Measurements from ENCODE around the gene C1orf226.

C1orf226 gene

GRCh38 chr1:162396201-162396906 lies 14.8 kb downstream of the C1orf226 start:
- no peaks in the 10 kb centered on the region for H4K20me1 ChIP-seq (ENCODE audit: low read depth, low read length)

GRCh38 chr1:162397039-162397448 lies 15.5 kb downstream of the C1orf226 start:
- H3K9me2 ChIP-seq (replicated peaks; ENCODE audit: insufficient read depth, low read length) = no peaks in the 10 kb centered on the region
- no peaks in the 10 kb centered on the region for H3K79me2 ChIP-seq (ENCODE audit: insufficient read depth, low read length)
- H3K27ac ChIP-seq (ENCODE audit: low read depth, low read length) = no peak overlapping the region
- H3K27me3 ChIP-seq (ENCODE audit: low read length) = no peaks in the 10 kb centered on the region
- H3K9me3 ChIP-seq (ENCODE audit: insufficient read depth, low read length) = no peaks in the 10 kb centered on the region
- no peak overlapping the region for H3K4me2 ChIP-seq (ENCODE audit: low read depth, low read length, poor library complexity, severe bottlenecking)
- no peaks in the 10 kb centered on the region for H3F3A ChIP-seq (ENCODE audit: insufficient read depth)
- no peaks in the 10 kb centered on the region for H4K20me1 ChIP-seq (ENCODE audit: low read depth, low read length)
- H3K36me3 ChIP-seq (ENCODE audit: low read length) = no peaks in the 10 kb centered on the region
- H3K9ac ChIP-seq (ENCODE audit: low read length) = no peak overlapping the region
- no peak overlapping the region for H2AFZ ChIP-seq (ENCODE audit: low read depth, low read length, severe bottlenecking)
- TF ChIP-seq CTCF (IDR thresholded peaks at IDR 0.05; ENCODE audit: insufficient read depth, low read length, poor library complexity, severe bottlenecking) = no peak
- no peak for TF ChIP-seq EZH2phosphoT487 (conservative IDR thresholded peaks at IDR 0.05; ENCODE audit: low read length)
- H3K4me3 ChIP-seq (ENCODE audit: insufficient read depth, low read length, poor library complexity, severe bottlenecking) = no peak overlapping the region

More at GRCh38 chr1:162396201-162396906, 14.8 kb downstream of the C1orf226 start:
- Histone ChIP-seq H3K27me3 (ENCODE audit: low read length) (no peaks in the 10 kb centered on the region), H3K4me3 (ENCODE audit: insufficient read depth, low read length, poor library complexity, severe bottlenecking) (no peak overlapping the region), H3F3A (ENCODE audit: insufficient read depth) (no peaks in the 10 kb centered on the region), H3K9ac (ENCODE audit: low read length) (no peak overlapping the region), H2AFZ (ENCODE audit: low read depth, low read length, severe bottlenecking) (no peak overlapping the region), H3K4me2 (ENCODE audit: low read depth, low read length, poor library complexity, severe bottlenecking) (no peak overlapping the region), H3K9me2 (replicated peaks; ENCODE audit: insufficient read depth, low read length) (no peaks in the 10 kb centered on the region), H3K36me3 (ENCODE audit: low read length) (no peaks in the 10 kb centered on the region), H3K27ac (ENCODE audit: low read depth, low read length) (no peak overlapping the region), H3K79me2 (ENCODE audit: insufficient read depth, low read length) (no peaks in the 10 kb centered on the region), H3K9me3 (ENCODE audit: insufficient read depth, low read length) (no peaks in the 10 kb centered on the region)
- no peak for TF ChIP-seq CTCF (IDR thresholded peaks at IDR 0.05; ENCODE audit: insufficient read depth, low read length, poor library complexity, severe bottlenecking)

DNA sequence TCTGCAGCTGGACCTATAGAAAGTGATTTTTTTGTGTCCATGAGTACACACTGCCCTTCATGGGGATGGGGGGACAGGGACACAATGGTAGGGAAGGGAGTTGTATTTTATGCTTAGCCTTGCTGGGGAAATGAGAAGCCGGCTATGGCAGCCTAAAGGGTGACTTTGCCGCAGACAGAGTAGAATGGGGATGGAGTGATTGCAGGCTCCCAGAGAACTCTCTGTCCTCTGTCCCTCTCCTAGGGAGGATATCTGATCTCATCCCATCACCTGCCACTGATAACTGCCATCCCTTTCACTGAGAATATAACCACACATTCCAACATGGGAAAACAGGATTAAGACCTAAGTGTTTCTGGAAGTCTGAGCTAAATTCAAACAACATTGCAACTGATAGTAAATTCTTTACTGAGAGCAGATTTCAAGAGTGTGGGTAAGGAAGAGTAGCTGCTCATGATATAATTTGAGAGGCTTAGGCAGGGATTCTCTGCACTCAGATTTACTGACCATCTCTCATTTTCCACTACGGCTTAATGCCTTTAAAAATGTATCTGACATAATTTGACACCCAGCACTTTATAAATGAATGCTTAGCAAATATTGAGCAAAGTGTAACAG lies 16.5 kb downstream of the C1orf226 start:
- Histone ChIP-seq H3K36me3 (ENCODE audit: low read length) (no peaks in the 10 kb centered on the region), H3K9me3 (ENCODE audit: insufficient read depth, low read length) (no peaks in the 10 kb centered on the region), H3K79me2 (ENCODE audit: insufficient read depth, low read length) (no peaks in the 10 kb centered on the region), H3K27ac (ENCODE audit: low read depth, low read length) (no peak overlapping the region), H3K27me3 (ENCODE audit: low read length) (no peaks in the 10 kb centered on the region), H4K20me1 (ENCODE audit: low read depth, low read length) (no peaks in the 10 kb centered on the region), H2AFZ (ENCODE audit: low read depth, low read length, severe bottlenecking) (no peak overlapping the region), H3K4me3 (ENCODE audit: insufficient read depth, low read length, poor library complexity, severe bottlenecking) (no peak overlapping the region), H3F3A (ENCODE audit: insufficient read depth) (no peaks in the 10 kb centered on the region), H3K9me2 (replicated peaks; ENCODE audit: insufficient read depth, low read length) (no peaks in the 10 kb centered on the region), H3K4me2 (ENCODE audit: low read depth, low read length, poor library complexity, severe bottlenecking) (no peak overlapping the region), H3K9ac (ENCODE audit: low read length) (no peak overlapping the region)
- TF ChIP-seq EZH2phosphoT487 (conservative IDR thresholded peaks at IDR 0.05; ENCODE audit: low read length) = no peak

DNA sequence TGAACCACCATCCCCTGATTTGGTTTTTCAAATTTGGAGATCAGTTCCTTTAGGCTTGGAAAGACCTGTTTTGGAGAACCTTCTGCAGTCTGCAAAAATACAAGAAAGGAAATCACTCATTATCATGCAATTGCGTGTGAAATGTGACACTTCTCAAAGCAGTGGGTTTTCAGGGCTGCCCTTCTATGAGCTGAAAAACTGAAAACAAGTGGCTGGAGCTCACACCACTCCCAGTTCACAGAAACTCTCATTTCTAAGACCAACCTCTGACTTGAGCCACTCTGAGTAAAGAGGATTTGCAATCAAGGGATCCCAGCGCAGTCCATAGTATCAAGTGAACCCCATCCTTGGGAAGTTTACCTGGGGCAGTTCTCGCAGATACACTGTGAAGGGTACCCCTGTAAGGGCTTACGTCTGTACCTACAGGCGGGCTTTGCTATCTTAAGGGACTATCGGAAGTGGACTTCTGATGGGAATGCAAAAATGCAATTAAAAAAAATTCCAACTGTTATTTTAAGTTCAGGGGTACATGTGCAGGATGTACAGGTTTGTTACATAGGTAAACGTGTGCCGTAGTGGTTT lies 17.6 kb downstream of the C1orf226 start:
- Histone ChIP-seq H2AFZ (ENCODE audit: low read depth, low read length, severe bottlenecking) (no peak overlapping the region), H3K79me2 (ENCODE audit: insufficient read depth, low read length) (no peaks in the 10 kb centered on the region), H3F3A (ENCODE audit: insufficient read depth) (no peaks in the 10 kb centered on the region), H3K36me3 (ENCODE audit: low read length) (no peaks in the 10 kb centered on the region), H3K4me2 (ENCODE audit: low read depth, low read length, poor library complexity, severe bottlenecking) (no peak overlapping the region), H4K20me1 (ENCODE audit: low read depth, low read length) (no peaks in the 10 kb centered on the region), H3K9ac (ENCODE audit: low read length) (no peak overlapping the region), H3K27ac (ENCODE audit: low read depth, low read length) (no peak overlapping the region), H3K4me3 (ENCODE audit: insufficient read depth, low read length, poor library complexity, severe bottlenecking) (no peak overlapping the region), H3K9me2 (replicated peaks; ENCODE audit: insufficient read depth, low read length) (no peaks in the 10 kb centered on the region), H3K9me3 (ENCODE audit: insufficient read depth, low read length) (no peaks in the 10 kb centered on the region), H3K27me3 (ENCODE audit: low read length) (no peaks in the 10 kb centered on the region)
- TF ChIP-seq EZH2phosphoT487 (conservative IDR thresholded peaks at IDR 0.05; ENCODE audit: low read length) (no peak), CTCF (IDR thresholded peaks at IDR 0.05; ENCODE audit: insufficient read depth, low read length, poor library complexity, severe bottlenecking) (no peak)

Measured in SU-DHL-6 (cell line).